ENCODE measurements around the gene ARHGAP36.

The ARHGAP36 gene

GRCh38 chrX:131072871-131073571 lies 14.9 kb downstream of the ARHGAP36 start:
- DNase-seq = no peak

GRCh38 chrX:131073607-131074006 lies 15.5 kb downstream of the ARHGAP36 start:
- no peak for DNase-seq

GRCh38 chrX:131081772-131082740 lies 23.9 kb downstream of the ARHGAP36 start:
- no peak for DNase-seq

- no peak for DNase-seq
Observed at GRCh38 chrX:131083510-131084142, 25.5 kb downstream of the ARHGAP36 start.

GRCh38 chrX:131084145-131084544 lies 26.0 kb downstream of the ARHGAP36 start:
- DNase-seq = no peak

GRCh38 chrX:131136776-131137175 lies 78.6 kb downstream of the ARHGAP36 start:
- DNase-seq = no peak

GRCh38 chrX:131139072-131139471 lies 80.9 kb downstream of the ARHGAP36 start:
- DNase-seq = no peak
